Measurements from ENCODE around the gene KIAA1217.

DNA sequence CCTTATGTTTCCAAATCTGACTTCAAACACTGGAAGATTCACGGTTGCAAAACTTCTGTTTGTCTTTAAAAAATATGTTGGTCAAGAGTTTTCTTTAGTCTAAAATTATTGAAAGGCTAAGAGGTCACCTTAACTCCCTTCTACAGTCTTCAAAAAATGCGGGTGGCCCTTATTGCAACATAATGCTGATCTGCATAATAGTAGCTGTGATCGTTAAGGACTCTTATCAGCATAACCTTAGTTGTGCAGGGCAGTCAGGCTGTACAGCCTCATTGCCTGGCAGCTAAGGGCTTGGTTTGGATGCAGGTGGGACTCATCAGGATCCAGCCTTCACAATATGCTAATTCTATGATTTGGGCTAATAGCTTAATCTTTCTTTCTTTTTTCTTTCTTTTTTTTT is 15.0 kb downstream of the KIAA1217 start:
- TF ChIP-seq, protein P1, sequence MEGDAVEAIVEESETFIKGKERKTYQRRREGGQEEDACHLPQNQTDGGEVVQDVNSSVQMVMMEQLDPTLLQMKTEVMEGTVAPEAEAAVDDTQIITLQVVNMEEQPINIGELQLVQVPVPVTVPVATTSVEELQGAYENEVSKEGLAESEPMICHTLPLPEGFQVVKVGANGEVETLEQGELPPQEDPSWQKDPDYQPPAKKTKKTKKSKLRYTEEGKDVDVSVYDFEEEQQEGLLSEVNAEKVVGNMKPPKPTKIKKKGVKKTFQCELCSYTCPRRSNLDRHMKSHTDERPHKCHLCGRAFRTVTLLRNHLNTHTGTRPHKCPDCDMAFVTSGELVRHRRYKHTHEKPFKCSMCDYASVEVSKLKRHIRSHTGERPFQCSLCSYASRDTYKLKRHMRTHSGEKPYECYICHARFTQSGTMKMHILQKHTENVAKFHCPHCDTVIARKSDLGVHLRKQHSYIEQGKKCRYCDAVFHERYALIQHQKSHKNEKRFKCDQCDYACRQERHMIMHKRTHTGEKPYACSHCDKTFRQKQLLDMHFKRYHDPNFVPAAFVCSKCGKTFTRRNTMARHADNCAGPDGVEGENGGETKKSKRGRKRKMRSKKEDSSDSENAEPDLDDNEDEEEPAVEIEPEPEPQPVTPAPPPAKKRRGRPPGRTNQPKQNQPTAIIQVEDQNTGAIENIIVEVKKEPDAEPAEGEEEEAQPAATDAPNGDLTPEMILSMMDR (IDR thresholded peaks at IDR 0.05), result no peak
- TF ChIP-seq RAD21 (conservative IDR thresholded peaks at IDR 0.05 in 1 of 2, IDR thresholded peaks at IDR 0.05 in 1 of 2), result no peak
- no peak for TF ChIP-seq MAFK (IDR thresholded peaks at IDR 0.05; ENCODE audit: partially characterized antibody)
- TF ChIP-seq MYC (IDR thresholded peaks at IDR 0.05; ENCODE audit: borderline replicate concordance, low read length), result no peak
- TF ChIP-seq RNF2 (IDR thresholded peaks at IDR 0.05; ENCODE audit: borderline replicate concordance, low read depth), result no peak
- TF ChIP-seq, protein P2, sequence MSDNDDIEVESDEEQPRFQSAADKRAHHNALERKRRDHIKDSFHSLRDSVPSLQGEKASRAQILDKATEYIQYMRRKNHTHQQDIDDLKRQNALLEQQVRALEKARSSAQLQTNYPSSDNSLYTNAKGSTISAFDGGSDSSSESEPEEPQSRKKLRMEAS (IDR thresholded peaks at IDR 0.05), result no peak
- TF ChIP-seq POLR2A (IDR thresholded peaks at IDR 0.05; ENCODE audit: low read length), result no peak
- no peak for TF ChIP-seq HDAC2 (IDR thresholded peaks at IDR 0.05)
- no peak for TF ChIP-seq KDM5A (IDR thresholded peaks at IDR 0.05)
- no peak for TF ChIP-seq SREBF2 (IDR thresholded peaks at IDR 0.05)
- no peak for TF ChIP-seq EHMT2 (IDR thresholded peaks at IDR 0.05; ENCODE audit: low read depth)
- TF ChIP-seq, protein P3, sequence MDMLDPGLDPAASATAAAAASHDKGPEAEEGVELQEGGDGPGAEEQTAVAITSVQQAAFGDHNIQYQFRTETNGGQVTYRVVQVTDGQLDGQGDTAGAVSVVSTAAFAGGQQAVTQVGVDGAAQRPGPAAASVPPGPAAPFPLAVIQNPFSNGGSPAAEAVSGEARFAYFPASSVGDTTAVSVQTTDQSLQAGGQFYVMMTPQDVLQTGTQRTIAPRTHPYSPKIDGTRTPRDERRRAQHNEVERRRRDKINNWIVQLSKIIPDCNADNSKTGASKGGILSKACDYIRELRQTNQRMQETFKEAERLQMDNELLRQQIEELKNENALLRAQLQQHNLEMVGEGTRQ (IDR thresholded peaks at IDR 0.05), result no peak
- no peak for TF ChIP-seq CBX8 (IDR thresholded peaks at IDR 0.05)
- no peak for TF ChIP-seq TFCP2L1 (CRISPR knock-in tag; IDR thresholded peaks at IDR 0.05)
